SK-N-SH (cell line): Measurements from ENCODE around the gene NFX1.

Experiments used
- FOXJ3 ChIP-seq: sonication (generic); formaldehyde crosslinking; IDR thresholded peaks from 2 replicates; pipeline ENCODE4 v1.5.1; 2020; ENCODE audit warnings: mild to moderate bottlenecking, missing genetic modification reagents
- GATA2 ChIP-seq: sonication (generic); formaldehyde crosslinking; IDR thresholded peaks from 2 replicates; pipeline ENCODE4 v1.5.0; 2020; ENCODE audit warnings: mild to moderate bottlenecking, missing genetic modification reagents
- POLR2AphosphoS5 ChIP-seq: IDR thresholded peaks from 2 replicates; pipeline ENCODE4 v1.6.1; 2012; ENCODE audit warnings: low read depth, low read length
- REST ChIP-seq: IDR thresholded peaks from 2 replicates; pipeline ENCODE4 v1.6.1; 2012; ENCODE audit warnings: mild to moderate bottlenecking, low read depth, low read length, moderate library complexity
- SIN3A ChIP-seq: IDR thresholded peaks from 2 replicates; pipeline ENCODE4 v1.6.1; 2012; ENCODE audit warnings: low read depth, mild to moderate bottlenecking, low read length, moderate library complexity, borderline replicate concordance
- TF ChIP-seq, protein P1 (sequence below): fragments of 200-600 bp; sonication (generic); IDR thresholded peaks from 2 replicates; pipeline ENCODE4 v1.6.1; 2017; ENCODE audit warnings: antibody characterized with exemption, mild to moderate bottlenecking, moderate library complexity
- TF ChIP-seq, protein P2 (sequence below): IDR thresholded peaks from 2 replicates; pipeline ENCODE4 v1.4.0; 2012; ENCODE audit warnings: low read depth, borderline replicate concordance

DNA sequence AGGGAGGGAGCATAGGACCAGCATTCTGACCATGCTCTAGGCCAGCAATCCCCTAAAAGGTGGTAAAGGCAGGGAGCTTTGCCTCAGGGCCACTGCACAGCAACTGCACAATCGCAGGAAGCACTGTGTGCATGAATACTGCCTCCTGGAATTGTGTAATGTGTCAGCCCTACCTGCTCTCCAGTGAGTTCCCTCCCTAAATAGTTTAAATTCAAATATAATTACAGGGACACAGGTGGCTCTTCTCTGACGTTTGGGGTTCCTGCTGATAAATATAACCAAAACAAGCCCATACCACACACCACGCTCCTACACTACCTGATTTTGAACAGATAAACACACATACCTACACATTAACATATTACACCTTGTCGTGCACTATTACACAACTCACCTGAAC lies 34.8 kb upstream of the NFX1 start:
- TF ChIP-seq POLR2AphosphoS5 (no peak), GATA2 (CRISPR knock-in tag) (no peak), REST (no peak), SIN3A (no peak), FOXJ3 (no peak)
- TF ChIP-seq, protein P1, sequence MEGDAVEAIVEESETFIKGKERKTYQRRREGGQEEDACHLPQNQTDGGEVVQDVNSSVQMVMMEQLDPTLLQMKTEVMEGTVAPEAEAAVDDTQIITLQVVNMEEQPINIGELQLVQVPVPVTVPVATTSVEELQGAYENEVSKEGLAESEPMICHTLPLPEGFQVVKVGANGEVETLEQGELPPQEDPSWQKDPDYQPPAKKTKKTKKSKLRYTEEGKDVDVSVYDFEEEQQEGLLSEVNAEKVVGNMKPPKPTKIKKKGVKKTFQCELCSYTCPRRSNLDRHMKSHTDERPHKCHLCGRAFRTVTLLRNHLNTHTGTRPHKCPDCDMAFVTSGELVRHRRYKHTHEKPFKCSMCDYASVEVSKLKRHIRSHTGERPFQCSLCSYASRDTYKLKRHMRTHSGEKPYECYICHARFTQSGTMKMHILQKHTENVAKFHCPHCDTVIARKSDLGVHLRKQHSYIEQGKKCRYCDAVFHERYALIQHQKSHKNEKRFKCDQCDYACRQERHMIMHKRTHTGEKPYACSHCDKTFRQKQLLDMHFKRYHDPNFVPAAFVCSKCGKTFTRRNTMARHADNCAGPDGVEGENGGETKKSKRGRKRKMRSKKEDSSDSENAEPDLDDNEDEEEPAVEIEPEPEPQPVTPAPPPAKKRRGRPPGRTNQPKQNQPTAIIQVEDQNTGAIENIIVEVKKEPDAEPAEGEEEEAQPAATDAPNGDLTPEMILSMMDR, result no peak
- TF ChIP-seq, protein P2, sequence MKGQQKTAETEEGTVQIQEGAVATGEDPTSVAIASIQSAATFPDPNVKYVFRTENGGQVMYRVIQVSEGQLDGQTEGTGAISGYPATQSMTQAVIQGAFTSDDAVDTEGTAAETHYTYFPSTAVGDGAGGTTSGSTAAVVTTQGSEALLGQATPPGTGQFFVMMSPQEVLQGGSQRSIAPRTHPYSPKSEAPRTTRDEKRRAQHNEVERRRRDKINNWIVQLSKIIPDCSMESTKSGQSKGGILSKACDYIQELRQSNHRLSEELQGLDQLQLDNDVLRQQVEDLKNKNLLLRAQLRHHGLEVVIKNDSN, result no peak
